Loucy (cell line): Measurements from ENCODE around the gene POTEF.
"Not testable (repeated sequence)": the region's sequence is repeated elsewhere in the genome, so short reads cannot be mapped to it uniquely, and the experiment has no call there.

ENCODE experiments used
- H2AFZ ChIP-seq: fragments of 200-600 bp; sonication (generic); 2 replicates; pipeline ENCODE4 v1.6.0; 2016; ENCODE audit warnings: antibody characterized with exemption, mild to moderate bottlenecking, low read length, moderate library complexity
- H3F3A ChIP-seq: fragments of 200-600 bp; 2 replicates; pipeline ENCODE4 v1.6.0; 2016; ENCODE audit warnings: antibody characterized with exemption, low read depth, mild to moderate bottlenecking
- H3K27me3 ChIP-seq: fragments of 200-600 bp; sonication (generic); 2 replicates; pipeline ENCODE4 v1.6.1; 2014; ENCODE audit warnings: low read length, mild to moderate bottlenecking; ENCODE audit not compliant: insufficient read depth, poor library complexity, severe bottlenecking
- H3K36me3 ChIP-seq: fragments of 200-600 bp; sonication (generic); 2 replicates; pipeline ENCODE4 v1.6.1; 2016; ENCODE audit warnings: low read length; ENCODE audit not compliant: insufficient read depth
- H3K4me1 ChIP-seq: fragments of 200-600 bp; sonication (generic); 2 replicates; pipeline ENCODE4 v1.5.1; 2014; ENCODE audit warnings: low read length, mild to moderate bottlenecking; ENCODE audit not compliant: insufficient read depth, poor library complexity, severe bottlenecking
- H3K4me2 ChIP-seq: fragments of 200-600 bp; sonication (generic); 2 replicates; pipeline ENCODE4 v1.6.0; 2014; ENCODE audit warnings: antibody characterized with exemption, low read length, low read depth, mild to moderate bottlenecking; ENCODE audit not compliant: poor library complexity, severe bottlenecking
- H3K4me3 ChIP-seq: fragments of 200-600 bp; sonication (generic); 2 replicates; pipeline ENCODE4 v1.5.1; 2014; ENCODE audit warnings: low read length, mild to moderate bottlenecking, mixed read lengths; ENCODE audit not compliant: poor library complexity, severe bottlenecking
- H3K79me2 ChIP-seq: fragments of 200-600 bp; sonication (generic); 2 replicates; pipeline ENCODE4 v1.6.1; 2014; ENCODE audit warnings: low read length; ENCODE audit not compliant: insufficient read depth
- H3K9ac ChIP-seq: fragments of 200-600 bp; sonication (generic); 2 replicates; pipeline ENCODE4 v1.6.0; 2014; ENCODE audit warnings: mild to moderate bottlenecking, low read depth, low read length, moderate library complexity; ENCODE audit not compliant: poor library complexity, severe bottlenecking
- H3K9me2 ChIP-seq: fragments of 200-600 bp; sonication (generic); replicated peaks from 2 replicates; pipeline ENCODE4 v1.6.1; 2016; ENCODE audit warnings: low read depth, low read length, mixed read lengths
- H3K9me3 ChIP-seq: fragments of 200-600 bp; sonication (generic); 2 replicates; pipeline ENCODE4 v1.6.1; 2014; ENCODE audit warnings: mild to moderate bottlenecking, antibody characterized with exemption, low read length, low read depth; ENCODE audit not compliant: insufficient read depth
- H4K20me1 ChIP-seq: fragments of 200-600 bp; sonication (generic); 2 replicates; pipeline ENCODE4 v1.6.0; 2014; ENCODE audit warnings: antibody characterized with exemption, low read length, mild to moderate bottlenecking; ENCODE audit not compliant: insufficient read depth, poor library complexity, severe bottlenecking
- CTCF ChIP-seq: fragments of 200-600 bp; sonication (generic); conservative IDR thresholded peaks from 2 replicates; pipeline ENCODE4 v1.5.1; 2014; ENCODE audit warnings: mild to moderate bottlenecking, antibody characterized with exemption, low read length
- EZH2phosphoT487 ChIP-seq: fragments of 200-600 bp; IDR thresholded peaks from 2 replicates; pipeline ENCODE4 v1.6.1; 2018; ENCODE audit warnings: antibody characterized with exemption, mild to moderate bottlenecking, moderate library complexity, borderline replicate concordance

The POTEF gene

GRCh38 chr2:130165293-130166016 lies 36.4 kb upstream of the POTEF start:
- no peaks in the 10 kb centered on the region for H3K9me2 ChIP-seq
- no peaks in the 10 kb centered on the region for H3K79me2 ChIP-seq
- H3K9ac ChIP-seq: no peak overlapping the region
- no peaks in the 10 kb centered on the region for H3K9me3 ChIP-seq
- H3K4me2 ChIP-seq: no peak overlapping the region
- H3K4me1 ChIP-seq: no peaks in the 10 kb centered on the region
- H3K4me3 ChIP-seq: no peak overlapping the region
- H4K20me1 ChIP-seq: no peaks in the 10 kb centered on the region
- H3K27me3 ChIP-seq: no peaks in the 10 kb centered on the region
- TF ChIP-seq CTCF (no peak), EZH2phosphoT487 (no peak)
- no peak overlapping the region for H2AFZ ChIP-seq
- H3K36me3 ChIP-seq: peaks cover 68% of the 10 kb centered on the region; the same call in 1 of the 2 replicates
- no peaks in the 10 kb centered on the region for H3F3A ChIP-seq

GRCh38 chr2:130162968-130163367 lies 33.9 kb upstream of the POTEF start:
- H4K20me1 ChIP-seq: no peaks in the 10 kb centered on the region
- no peak overlapping the region for H3K4me2 ChIP-seq
- H3K4me3 ChIP-seq: no peak overlapping the region
- H3K9ac ChIP-seq: no peak overlapping the region
- no peaks in the 10 kb centered on the region for H3K9me2 ChIP-seq
- peaks cover 67% of the 10 kb centered on the region; the same call in 1 of the 2 replicates for H3K36me3 ChIP-seq
- no peak overlapping the region for H2AFZ ChIP-seq
- no peaks in the 10 kb centered on the region for H3K4me1 ChIP-seq
- no peaks in the 10 kb centered on the region for H3K27me3 ChIP-seq
- TF ChIP-seq CTCF (no peak), EZH2phosphoT487 (no peak)
- no peaks in the 10 kb centered on the region for H3K9me3 ChIP-seq
- H3F3A ChIP-seq: no peaks in the 10 kb centered on the region
- H3K79me2 ChIP-seq: no peaks in the 10 kb centered on the region

DNA sequence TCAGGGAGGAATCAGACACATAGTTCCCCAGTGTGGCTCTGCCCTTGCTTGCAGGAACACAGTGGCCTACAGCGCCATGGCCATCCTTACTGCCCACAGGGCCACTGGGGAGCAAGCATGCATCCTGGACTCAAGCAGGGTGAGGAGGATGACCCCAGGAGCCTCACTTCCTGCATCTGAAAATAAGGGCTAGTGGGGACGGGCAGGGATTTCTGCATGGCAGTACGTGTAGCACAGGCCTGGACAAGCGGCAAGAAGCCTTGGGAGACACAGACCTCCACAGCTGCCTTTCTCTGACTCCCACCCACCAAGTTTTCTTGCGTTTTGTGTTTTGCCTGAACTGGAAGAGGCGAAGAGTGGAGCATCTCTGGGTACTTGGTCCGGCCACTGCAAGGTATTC lies 33.5 kb upstream of the POTEF start:
- not testable (repeated sequence) for H3K27me3 ChIP-seq, H3K79me2 ChIP-seq, H3K4me3 ChIP-seq, H3K4me1 ChIP-seq, H3K9me2 ChIP-seq, H3K4me2 ChIP-seq, H3K9me3 ChIP-seq, H2AFZ ChIP-seq, H3K9ac ChIP-seq, H4K20me1 ChIP-seq, H3F3A ChIP-seq
- peaks cover 63% of the 10 kb centered on the region; the same call in 1 of the 2 replicates for H3K36me3 ChIP-seq

DNA sequence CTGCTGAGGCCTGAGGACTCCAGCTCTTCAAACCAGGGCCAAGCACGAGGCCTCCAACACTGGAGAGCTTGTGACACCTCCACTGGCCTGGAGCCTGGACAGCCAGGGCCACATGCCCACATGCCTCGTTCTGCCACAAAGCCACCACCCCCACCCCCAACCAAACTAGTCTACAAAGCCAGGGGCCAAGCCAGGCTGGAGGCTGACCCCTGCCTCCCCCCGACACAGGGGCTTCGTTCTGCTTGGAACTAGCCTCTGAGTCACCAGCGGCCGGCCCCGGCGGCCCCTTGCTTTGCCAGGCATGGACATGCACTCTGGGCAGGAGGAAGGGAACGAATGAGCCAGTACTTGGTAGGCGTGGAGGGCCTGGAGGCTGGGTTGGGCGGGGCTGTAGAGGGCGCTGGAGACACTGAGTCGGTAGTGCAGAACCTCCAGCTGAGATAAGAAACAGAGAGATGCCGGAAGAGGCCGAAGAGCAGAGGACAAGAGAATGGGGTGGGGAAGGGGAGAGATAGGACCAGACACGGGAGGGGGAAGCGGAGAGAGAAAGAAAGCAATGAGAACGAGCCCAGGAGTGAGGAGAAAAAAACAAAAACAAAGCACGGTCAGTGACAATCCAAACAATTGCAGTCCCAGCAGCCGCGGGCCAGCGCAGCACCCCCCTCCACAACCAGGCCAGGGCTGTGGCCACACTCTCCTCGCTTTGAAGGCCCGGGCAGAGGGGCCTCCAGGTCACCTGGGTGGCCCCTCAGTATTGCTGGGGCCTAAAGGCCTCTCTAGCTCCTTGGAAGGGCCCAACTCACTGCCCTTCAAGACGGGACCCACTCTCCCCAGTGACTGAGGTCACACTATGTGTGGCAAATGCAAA lies 32.0 kb upstream of the POTEF start:
- not testable (repeated sequence) for H3K4me3 ChIP-seq, H3K4me1 ChIP-seq, H3K27me3 ChIP-seq, H3K4me2 ChIP-seq, H3F3A ChIP-seq, H3K9ac ChIP-seq, H2AFZ ChIP-seq, H3K79me2 ChIP-seq, H4K20me1 ChIP-seq, H3K9me2 ChIP-seq, H3K9me3 ChIP-seq
- peaks cover 53% of the 10 kb centered on the region; the same call in 1 of the 2 replicates for H3K36me3 ChIP-seq
